ENCODE results near the gene BTBD9.

Gene BTBD9

GRCh38 chr6:38525888-38526287 lies 113.8 kb downstream of the BTBD9 start:
- no peak for DNase-seq
- in situ Hi-C loops (cut with HindIII; ENCODE audit: low pct_ligation_motif_present, low pct_unique_long_range_greater_than_20kb, low sequenced_read_pairs) = no loop called here

- in situ Hi-C loops (cut with HindIII; ENCODE audit: low pct_ligation_motif_present, low pct_unique_long_range_greater_than_20kb, low sequenced_read_pairs) = no loop called here
- no peak for DNase-seq
These were observed 115.1 kb downstream of the BTBD9 start for GRCh38 chr6:38524436-38525145.

- in situ Hi-C loops (cut with HindIII; ENCODE audit: low pct_ligation_motif_present, low pct_unique_long_range_greater_than_20kb, low sequenced_read_pairs) = no loop called here
- DNase-seq = no peak
These were observed 117.4 kb downstream of the BTBD9 start for GRCh38 chr6:38522322-38522721.

GRCh38 chr6:38518511-38519304 lies 121.0 kb downstream of the BTBD9 start:
- no peak for DNase-seq
- in situ Hi-C loops (cut with HindIII; ENCODE audit: low pct_ligation_motif_present, low pct_unique_long_range_greater_than_20kb, low sequenced_read_pairs) = no loop called here

GRCh38 chr6:38517005-38517404 lies 122.7 kb downstream of the BTBD9 start:
- DNase-seq = no peak
- in situ Hi-C loops (cut with HindIII; ENCODE audit: low pct_ligation_motif_present, low pct_unique_long_range_greater_than_20kb, low sequenced_read_pairs) = no loop called here

GRCh38 chr6:38514399-38514798 lies 125.3 kb downstream of the BTBD9 start:
- no peak for DNase-seq
- in situ Hi-C loops (cut with HindIII; ENCODE audit: low pct_ligation_motif_present, low pct_unique_long_range_greater_than_20kb, low sequenced_read_pairs) = no loop called here

GRCh38 chr6:38512211-38512610 lies 127.5 kb downstream of the BTBD9 start:
- DNase-seq = no peak
- in situ Hi-C loops (cut with HindIII; ENCODE audit: low pct_ligation_motif_present, low pct_unique_long_range_greater_than_20kb, low sequenced_read_pairs) = no loop called here

GRCh38 chr6:38510205-38510604 lies 129.5 kb downstream of the BTBD9 start:
- in situ Hi-C loops (cut with HindIII; ENCODE audit: low pct_ligation_motif_present, low pct_unique_long_range_greater_than_20kb, low sequenced_read_pairs) = no loop called here
- no peak for DNase-seq

- no peak for DNase-seq
- in situ Hi-C loops (cut with HindIII; ENCODE audit: low pct_ligation_motif_present, low pct_unique_long_range_greater_than_20kb, low sequenced_read_pairs) = no loop called here
These were observed 130.0 kb downstream of the BTBD9 start for GRCh38 chr6:38509713-38510112.

- DNase-seq = no peak
- in situ Hi-C loops (cut with HindIII; ENCODE audit: low pct_ligation_motif_present, low pct_unique_long_range_greater_than_20kb, low sequenced_read_pairs) = no loop called here
These were observed 130.8 kb downstream of the BTBD9 start for GRCh38 chr6:38508894-38509293.

- no peak for DNase-seq
- in situ Hi-C loops (cut with HindIII; ENCODE audit: low pct_ligation_motif_present, low pct_unique_long_range_greater_than_20kb, low sequenced_read_pairs) = no loop called here
These were observed 131.4 kb downstream of the BTBD9 start for GRCh38 chr6:38508286-38508685.

- in situ Hi-C loops (cut with HindIII; ENCODE audit: low pct_ligation_motif_present, low pct_unique_long_range_greater_than_20kb, low sequenced_read_pairs) = no loop called here
- DNase-seq = no peak
These were observed 132.6 kb downstream of the BTBD9 start for GRCh38 chr6:38507173-38507572.

- no peak for DNase-seq
- in situ Hi-C loops (cut with HindIII; ENCODE audit: low pct_ligation_motif_present, low pct_unique_long_range_greater_than_20kb, low sequenced_read_pairs) = no loop called here
These were observed 133.9 kb downstream of the BTBD9 start for GRCh38 chr6:38505826-38506225.

GRCh38 chr6:38504996-38505395 lies 134.7 kb downstream of the BTBD9 start:
- no peak for DNase-seq
- in situ Hi-C loops (cut with HindIII; ENCODE audit: low pct_ligation_motif_present, low pct_unique_long_range_greater_than_20kb, low sequenced_read_pairs) = no loop called here

- DNase-seq = no peak
- in situ Hi-C loops (cut with HindIII; ENCODE audit: low pct_ligation_motif_present, low pct_unique_long_range_greater_than_20kb, low sequenced_read_pairs) = no loop called here
These were observed 135.6 kb downstream of the BTBD9 start for GRCh38 chr6:38503960-38504682.

GRCh38 chr6:38503032-38503773 lies 136.5 kb downstream of the BTBD9 start:
- in situ Hi-C loops (cut with HindIII; ENCODE audit: low pct_ligation_motif_present, low pct_unique_long_range_greater_than_20kb, low sequenced_read_pairs) = no loop called here
- DNase-seq = no peak

- in situ Hi-C loops (cut with HindIII; ENCODE audit: low pct_ligation_motif_present, low pct_unique_long_range_greater_than_20kb, low sequenced_read_pairs) = no loop called here
- no peak for DNase-seq
These were observed 137.3 kb downstream of the BTBD9 start for GRCh38 chr6:38502423-38502822.

- DNase-seq = no peak
- in situ Hi-C loops (cut with HindIII; ENCODE audit: low pct_ligation_motif_present, low pct_unique_long_range_greater_than_20kb, low sequenced_read_pairs) = no loop called here
These were observed 137.8 kb downstream of the BTBD9 start for GRCh38 chr6:38501931-38502330.

All from ACHN (cell line).